Measurements from ENCODE around the gene TC2N.
"Not testable (repeated sequence)": the region's sequence is repeated elsewhere in the genome, so short reads cannot be mapped to it uniquely, and the experiment has no call there.

The TC2N gene

DNA sequence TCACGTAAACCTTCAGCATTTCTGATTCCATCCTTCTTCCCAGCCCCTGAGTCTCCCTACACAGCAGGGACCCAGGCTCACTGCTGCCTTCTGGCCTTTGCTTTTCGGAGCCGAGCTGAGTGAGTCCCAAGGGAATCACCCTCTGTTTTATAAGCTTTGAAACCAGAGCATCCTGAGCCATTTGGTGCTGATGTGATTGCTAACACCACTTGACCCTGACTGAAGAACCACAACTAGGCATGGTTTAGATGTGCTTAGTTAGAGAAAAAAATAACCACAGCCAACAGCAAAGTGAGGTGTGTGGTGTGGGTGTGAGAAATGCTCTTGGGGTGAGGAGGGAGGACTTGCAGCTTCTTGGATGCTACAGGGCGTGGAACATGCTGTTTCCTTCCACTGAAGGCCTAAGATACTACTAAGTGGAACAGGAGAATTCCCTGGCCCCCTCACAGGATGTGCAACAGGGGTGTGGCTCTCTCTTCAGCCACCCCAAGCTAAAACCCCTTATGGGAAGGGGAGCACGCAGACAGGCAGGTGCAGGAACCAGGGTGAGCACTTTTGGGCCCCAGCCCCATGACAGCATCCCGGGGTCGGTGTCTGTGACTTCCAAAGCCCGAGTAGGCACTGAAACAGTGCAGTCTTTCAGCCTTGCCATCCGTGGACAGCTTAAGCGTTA lies at the start of gene TC2N:
TC2N (minus strand) TSS at position 221 of the 673 bp plus-strand sequence. CDS start 53,767 bp downstream, outside the sequence.
- peak within 1 kb of the TSS; percentile 89 for H3K4me3 Mint-ChIP-seq
- peaks cover 86% of the 10 kb centered on the region for H3K4me1 Mint-ChIP-seq
- ATAC-seq (peak; percentile 87), DNase-seq (ENCODE audit: low spot score in 2 of 2) (peak; percentile 34 to 78)
- H3K36me3 Mint-ChIP-seq, result peaks cover 14% of the 10 kb centered on the region
- H3K9me3 Mint-ChIP-seq, result no peaks in the 10 kb centered on the region
- peak within 1 kb of the TSS; percentile 93 for H3K27ac Mint-ChIP-seq

DNA sequence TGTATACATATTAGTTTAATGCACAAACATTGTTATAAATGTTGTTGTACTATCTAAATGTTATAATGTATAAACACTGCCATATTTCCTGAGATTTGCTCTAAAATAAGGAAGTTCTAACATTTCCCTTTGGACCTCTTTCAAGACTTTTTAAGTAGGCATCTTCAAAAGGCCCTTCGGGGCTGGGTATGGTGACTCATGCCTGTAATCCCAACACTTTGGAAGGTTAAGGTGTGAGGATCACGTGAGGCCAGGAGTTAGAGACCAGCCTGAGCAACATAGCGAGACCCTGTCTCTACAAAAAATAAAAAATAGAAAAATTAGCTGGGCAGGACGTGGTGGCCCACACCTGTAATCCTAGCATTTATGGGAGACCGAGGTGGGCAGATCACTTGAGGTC lies 44.7 kb upstream of the TC2N start:
- Mint-ChIP-seq H3K4me1 (peaks cover 33% of the 10 kb centered on the region), H3K9me3 (no peaks in the 10 kb centered on the region), H3K36me3 (no peaks in the 10 kb centered on the region), H3K4me3 (no peak overlapping the region), H3K27ac (peak overlapping the region; percentile 85)
- no peak for ATAC-seq
- no peak for DNase-seq (ENCODE audit: low spot score in 2 of 2)

DNA sequence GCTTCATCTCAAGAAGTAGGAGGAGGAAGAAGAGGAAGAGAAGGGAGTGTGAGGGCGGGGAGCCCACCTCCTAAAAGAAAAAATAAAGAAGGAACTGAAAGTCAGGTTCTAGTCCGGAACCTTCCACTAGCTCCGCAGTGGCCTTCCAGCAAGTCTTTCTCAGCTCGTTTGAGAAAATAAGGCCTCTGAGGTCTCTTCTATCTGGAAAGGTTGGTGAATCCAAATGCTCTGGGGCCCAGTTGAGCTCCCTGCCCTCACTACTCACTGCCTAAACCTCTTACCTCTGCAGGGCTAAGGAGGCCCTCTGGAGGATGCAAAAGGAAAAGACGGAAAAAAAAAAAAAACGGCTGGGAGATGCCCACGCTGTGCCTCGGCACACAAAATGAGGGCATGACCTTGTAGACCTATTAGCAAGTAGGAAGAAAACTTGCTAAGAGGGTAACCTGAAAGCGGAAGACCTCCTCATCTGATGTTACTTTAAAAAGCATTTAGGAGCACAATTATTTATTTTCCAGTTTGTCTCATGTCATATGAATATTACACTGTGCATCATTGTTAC lies 44.2 kb upstream of the TC2N start:
- H3K36me3 Mint-ChIP-seq, result no peaks in the 10 kb centered on the region
- no peaks in the 10 kb centered on the region for H3K9me3 Mint-ChIP-seq
- peak overlapping the region; percentile 85 for H3K27ac Mint-ChIP-seq
- peak; percentile 96 for ATAC-seq
- DNase-seq (ENCODE audit: low spot score in 2 of 2), result peak in 1 of 2 donors; percentile 55
- no peak overlapping the region for H3K4me3 Mint-ChIP-seq
- peaks cover 33% of the 10 kb centered on the region for H3K4me1 Mint-ChIP-seq

DNA sequence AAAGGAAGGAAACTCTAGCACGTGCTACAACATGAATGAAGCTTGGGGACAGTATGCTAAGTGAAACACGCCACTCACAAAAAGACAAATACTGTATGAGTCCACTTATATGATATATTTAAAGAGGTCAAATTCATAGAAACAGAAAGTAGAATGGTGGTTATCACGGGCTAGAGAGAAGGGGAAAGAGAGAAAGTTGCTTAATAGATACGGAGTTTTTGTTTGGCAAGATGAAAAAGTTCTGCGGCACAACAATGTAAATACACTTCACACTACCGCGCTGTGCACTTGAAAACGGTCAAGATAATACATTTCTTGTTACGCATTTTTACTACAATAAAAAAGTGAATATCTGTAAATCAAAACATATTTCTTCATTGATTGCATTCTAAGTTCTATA lies 42.9 kb upstream of the TC2N start:
- H3K9me3 Mint-ChIP-seq, result no peaks in the 10 kb centered on the region
- H3K36me3 Mint-ChIP-seq, result no peaks in the 10 kb centered on the region
- H3K4me3 Mint-ChIP-seq, result no peak overlapping the region
- DNase-seq (ENCODE audit: low spot score in 2 of 2) (no peak), ATAC-seq (no peak)
- H3K4me1 Mint-ChIP-seq, result peaks cover 33% of the 10 kb centered on the region
- no peak overlapping the region for H3K27ac Mint-ChIP-seq

DNA sequence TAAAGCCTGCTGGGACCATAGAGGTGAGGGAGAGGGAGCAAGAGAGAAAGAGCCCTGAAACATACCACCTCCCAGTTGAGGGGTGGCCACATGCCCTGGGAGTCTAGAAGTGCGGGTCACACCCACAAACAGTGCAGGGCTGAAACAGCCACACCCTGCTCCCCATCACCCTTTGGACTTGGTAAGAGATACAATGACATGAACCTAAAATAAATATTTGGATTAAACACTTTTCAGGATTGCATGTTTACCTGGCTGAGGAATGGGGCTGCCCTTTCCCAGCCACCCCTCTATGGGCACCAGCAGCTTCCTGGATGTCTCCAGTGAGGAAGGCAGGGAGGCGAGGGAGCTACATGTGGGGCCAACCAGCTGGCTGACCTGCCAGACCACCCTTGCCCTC lies 39.0 kb upstream of the TC2N start:
- H3K36me3 Mint-ChIP-seq, result no peaks in the 10 kb centered on the region

DNA sequence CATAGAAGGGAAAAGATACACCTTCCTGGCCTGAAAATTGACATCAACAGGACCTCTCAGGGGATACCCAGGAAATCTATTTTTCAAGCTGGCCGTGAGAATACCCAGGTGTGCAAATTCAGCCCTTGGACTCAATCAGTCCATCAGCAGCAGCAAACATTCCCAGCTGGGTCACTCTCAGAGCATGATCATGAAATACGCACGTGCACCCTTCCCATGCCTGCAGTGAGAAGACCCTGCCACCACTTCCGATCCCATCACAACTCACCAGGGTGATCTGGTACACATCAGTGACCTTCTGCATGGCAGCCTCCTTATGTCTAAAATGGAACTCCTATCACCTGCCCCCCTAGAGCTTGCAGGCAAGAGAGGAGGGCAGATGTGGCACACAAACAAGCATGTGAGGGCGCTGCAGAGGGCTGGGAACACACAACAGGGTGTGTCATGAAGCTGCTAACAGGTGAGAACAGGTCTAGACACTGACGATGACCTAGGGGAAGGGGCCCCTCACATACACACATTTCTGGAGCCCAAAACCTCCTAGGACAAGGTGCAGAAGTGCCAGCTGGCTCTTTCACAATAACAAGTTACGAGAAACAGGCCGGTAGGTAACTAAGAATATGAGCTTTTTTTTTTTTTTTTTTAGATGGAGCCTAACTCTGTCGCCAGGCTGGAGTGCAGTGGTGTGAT lies 37.8 kb upstream of the TC2N start:
- H3K36me3 Mint-ChIP-seq, result no peaks in the 10 kb centered on the region
- H3K4me1 Mint-ChIP-seq, result peaks cover 17% of the 10 kb centered on the region

More for the DNA sequence above, 39.0 kb upstream of the TC2N start:
- Mint-ChIP-seq H3K4me3 (no peak overlapping the region), H3K4me1 (peaks cover 28% of the 10 kb centered on the region), H3K9me3 (no peaks in the 10 kb centered on the region), H3K27ac (no peak overlapping the region)
- ATAC-seq (no peak), DNase-seq (ENCODE audit: low spot score in 2 of 2) (no peak)

DNA sequence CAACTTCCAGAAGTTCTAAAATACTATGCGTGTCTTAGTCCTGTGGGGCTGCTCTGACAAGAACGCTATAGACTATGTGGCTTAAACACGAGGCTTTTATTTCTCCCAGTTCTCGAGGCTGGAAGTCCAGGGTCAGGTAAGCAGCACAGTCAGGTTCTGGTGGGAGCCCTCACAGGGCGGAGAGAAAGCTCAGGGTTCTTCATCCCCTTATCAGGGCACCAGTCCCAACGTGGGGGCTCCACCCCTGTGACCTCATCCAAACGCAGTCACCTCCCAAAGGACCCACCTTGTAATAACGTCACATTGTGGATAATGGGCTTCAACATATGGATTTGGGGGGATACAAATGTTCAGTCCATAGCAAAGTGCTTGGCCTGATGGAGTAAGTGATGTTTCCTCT lies 37.1 kb upstream of the TC2N start:
- Mint-ChIP-seq H3K4me3 (no peak overlapping the region), H3K36me3 (no peaks in the 10 kb centered on the region), H3K9me3 (no peaks in the 10 kb centered on the region), H3K27ac (no peak overlapping the region), H3K4me1 (peaks cover 14% of the 10 kb centered on the region)
- DNase-seq (ENCODE audit: low spot score in 2 of 2), result no peak
- ATAC-seq, result no peak

More for the DNA sequence above, 37.8 kb upstream of the TC2N start:
- Mint-ChIP-seq H3K9me3 (no peaks in the 10 kb centered on the region), H3K27ac (no peak overlapping the region), H3K4me3 (no peak overlapping the region)
- DNase-seq (ENCODE audit: low spot score in 2 of 2), result no peak
- no peak for ATAC-seq

DNA sequence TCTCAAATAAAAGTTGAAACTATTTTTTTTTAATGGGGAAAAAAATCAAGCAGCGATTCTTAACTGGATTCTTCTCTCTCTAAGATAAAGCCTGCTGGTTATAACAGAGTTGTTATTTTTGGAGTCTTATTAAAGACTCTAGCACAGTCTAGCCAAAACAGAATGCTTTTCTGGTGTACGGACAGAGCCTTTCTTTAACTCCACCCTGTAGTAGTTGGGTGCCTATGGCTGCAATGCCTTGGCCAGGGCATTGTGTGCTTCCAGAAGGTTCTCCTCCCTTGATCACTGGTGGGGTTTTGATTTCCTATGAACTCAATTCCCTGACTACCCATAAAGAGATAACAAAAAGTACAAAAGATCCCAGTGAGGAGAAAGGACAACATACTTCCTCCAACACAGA lies 35.7 kb upstream of the TC2N start:
- H3K4me1 Mint-ChIP-seq, result peaks cover 10% of the 10 kb centered on the region
- H3K4me3 Mint-ChIP-seq, result no peak overlapping the region
- H3K9me3 Mint-ChIP-seq, result no peaks in the 10 kb centered on the region
- DNase-seq (ENCODE audit: low spot score in 2 of 2) (no peak), ATAC-seq (no peak)
- H3K27ac Mint-ChIP-seq, result no peak overlapping the region
- no peaks in the 10 kb centered on the region for H3K36me3 Mint-ChIP-seq

DNA sequence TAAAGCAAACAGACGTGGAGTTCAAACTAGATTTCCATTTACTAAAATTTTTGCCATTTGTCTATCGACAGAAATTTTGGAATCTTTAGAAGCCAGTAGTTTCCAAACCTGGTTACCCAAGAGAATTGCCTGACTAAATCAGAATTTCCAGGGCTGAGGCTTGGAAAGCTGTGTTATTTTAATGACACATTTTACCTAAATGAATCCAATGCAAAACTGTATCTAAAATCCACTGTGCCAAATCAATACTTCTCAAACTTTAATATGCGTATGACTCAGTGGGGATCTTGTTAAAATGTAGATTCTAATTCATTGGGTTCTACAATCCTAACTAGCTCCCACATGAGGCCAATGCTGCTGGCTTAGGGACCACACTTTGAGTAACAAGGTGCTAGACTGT lies 35.0 kb upstream of the TC2N start:
- no peaks in the 10 kb centered on the region for H3K9me3 Mint-ChIP-seq
- no peak for DNase-seq (ENCODE audit: low spot score in 2 of 2)
- ATAC-seq, result no peak
- peaks cover 4% of the 10 kb centered on the region for H3K4me1 Mint-ChIP-seq
- no peaks in the 10 kb centered on the region for H3K36me3 Mint-ChIP-seq
- H3K27ac Mint-ChIP-seq, result no peak overlapping the region
- H3K4me3 Mint-ChIP-seq, result no peak overlapping the region

DNA sequence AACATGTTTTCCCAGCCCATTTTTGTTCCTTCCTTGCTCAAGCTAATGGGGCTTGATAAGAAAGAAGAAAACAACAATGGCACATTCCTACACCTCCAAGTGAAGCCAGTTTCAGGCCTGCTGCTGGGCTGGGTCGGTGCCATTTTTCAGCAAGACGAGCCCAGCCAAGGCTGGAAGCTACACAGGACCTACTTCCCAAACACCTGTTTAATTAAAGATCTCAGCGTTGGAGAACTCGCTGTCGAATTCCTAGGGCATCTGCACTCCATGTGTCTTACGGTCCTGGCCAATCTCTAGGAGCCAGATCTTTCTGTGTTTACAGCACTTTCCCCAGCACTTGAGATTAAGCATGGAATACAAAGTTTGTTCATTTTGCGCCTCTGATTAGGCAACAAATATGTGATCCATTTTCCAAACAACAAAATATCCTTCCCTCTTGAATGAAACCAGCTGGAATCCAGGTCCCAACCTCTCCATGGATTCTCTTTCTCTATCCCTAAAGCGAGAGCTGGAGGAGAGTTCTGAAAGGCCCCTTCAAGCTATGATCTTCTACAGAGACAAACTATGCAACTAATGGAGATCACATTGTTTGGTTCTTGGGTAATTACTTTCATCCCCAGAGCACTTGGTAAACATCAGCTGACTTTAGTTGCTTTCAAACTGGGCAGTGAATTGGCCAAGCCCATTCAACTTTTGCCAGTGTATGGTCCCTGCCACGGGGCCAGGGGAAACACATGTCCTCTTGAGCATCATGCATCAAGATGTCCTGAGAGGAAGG lies 34.3 kb upstream of the TC2N start:
- no peak overlapping the region for H3K4me3 Mint-ChIP-seq
- DNase-seq (ENCODE audit: low spot score in 2 of 2), result no peak
- H3K4me1 Mint-ChIP-seq, result peaks cover 7% of the 10 kb centered on the region
- no peaks in the 10 kb centered on the region for H3K9me3 Mint-ChIP-seq
- H3K36me3 Mint-ChIP-seq, result no peaks in the 10 kb centered on the region
- H3K27ac Mint-ChIP-seq, result no peak overlapping the region
- no peak for ATAC-seq

DNA sequence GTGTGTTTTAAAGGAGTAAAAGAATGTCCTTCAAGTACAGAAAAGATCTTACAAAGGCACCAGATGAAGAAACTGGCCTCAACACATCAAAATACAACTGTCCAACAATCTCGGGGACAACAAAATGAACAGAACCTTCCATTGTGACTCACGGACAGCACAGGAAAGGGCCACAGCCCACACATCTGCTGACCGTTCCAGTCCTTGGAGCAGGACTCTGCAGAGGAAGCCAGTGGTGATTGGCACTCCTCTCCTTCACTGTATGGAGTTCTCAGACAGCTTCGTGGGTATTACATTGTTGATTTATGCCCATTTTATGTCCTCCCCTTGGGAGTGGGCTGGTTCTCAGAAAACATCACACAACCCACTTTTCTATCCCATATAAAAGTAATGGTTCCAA lies 32.5 kb upstream of the TC2N start:
- H3K9me3 Mint-ChIP-seq, result no peaks in the 10 kb centered on the region
- no peak for DNase-seq (ENCODE audit: low spot score in 2 of 2)
- H3K4me3 Mint-ChIP-seq, result no peak overlapping the region
- no peak overlapping the region for H3K27ac Mint-ChIP-seq
- peaks cover 7% of the 10 kb centered on the region for H3K4me1 Mint-ChIP-seq
- H3K36me3 Mint-ChIP-seq, result no peaks in the 10 kb centered on the region
- ATAC-seq, result no peak

DNA sequence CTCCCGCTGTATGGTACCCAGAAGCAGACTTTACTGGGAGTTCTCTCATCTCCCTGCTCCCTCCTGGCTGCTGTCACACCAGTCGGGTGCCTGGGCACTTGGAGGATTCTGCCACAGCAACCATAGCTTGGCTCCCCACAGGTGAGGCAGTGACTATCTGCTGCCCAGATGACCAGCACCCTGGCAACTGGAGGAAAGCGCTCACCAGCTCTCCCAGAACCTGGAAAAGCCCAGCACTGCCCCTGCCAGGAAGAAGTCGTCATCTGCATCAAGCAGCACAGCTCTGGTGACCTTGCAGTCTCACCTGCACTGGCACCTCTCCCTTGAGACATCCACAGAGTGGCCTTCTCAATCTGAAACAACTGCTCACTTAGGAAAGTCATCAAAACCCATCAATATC lies 31.9 kb upstream of the TC2N start:
- ATAC-seq, result no peak
- Mint-ChIP-seq H3K9me3 (no peaks in the 10 kb centered on the region), H3K4me3 (no peak overlapping the region), H3K36me3 (no peaks in the 10 kb centered on the region), H3K27ac (no peak overlapping the region), H3K4me1 (peaks cover 7% of the 10 kb centered on the region)
- DNase-seq (ENCODE audit: low spot score in 2 of 2), result no peak

DNA sequence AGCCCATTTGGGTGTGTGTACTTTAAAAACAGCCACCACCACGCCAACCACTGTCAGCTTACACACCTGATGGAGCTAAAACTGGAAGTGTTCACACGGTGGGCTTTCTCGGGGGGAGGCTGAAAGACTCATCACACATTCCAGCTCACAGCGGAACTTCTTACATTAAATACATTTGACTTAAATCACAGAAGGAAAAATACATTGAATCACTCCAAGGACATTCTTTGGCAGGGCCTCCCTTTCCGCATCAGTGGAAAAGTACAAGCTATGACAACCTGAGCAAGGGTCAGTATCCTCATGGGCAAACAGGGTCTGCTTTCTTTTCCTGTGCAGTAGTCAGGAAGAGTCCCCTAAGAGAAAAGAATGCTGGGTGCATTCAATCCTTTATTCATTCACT lies 31.0 kb upstream of the TC2N start:
- Mint-ChIP-seq H3K9me3 (no peaks in the 10 kb centered on the region), H3K27ac (no peak overlapping the region), H3K4me1 (peaks cover 14% of the 10 kb centered on the region), H3K4me3 (no peak overlapping the region), H3K36me3 (no peaks in the 10 kb centered on the region)
- DNase-seq (ENCODE audit: low spot score in 2 of 2), result no peak
- ATAC-seq, result no peak

DNA sequence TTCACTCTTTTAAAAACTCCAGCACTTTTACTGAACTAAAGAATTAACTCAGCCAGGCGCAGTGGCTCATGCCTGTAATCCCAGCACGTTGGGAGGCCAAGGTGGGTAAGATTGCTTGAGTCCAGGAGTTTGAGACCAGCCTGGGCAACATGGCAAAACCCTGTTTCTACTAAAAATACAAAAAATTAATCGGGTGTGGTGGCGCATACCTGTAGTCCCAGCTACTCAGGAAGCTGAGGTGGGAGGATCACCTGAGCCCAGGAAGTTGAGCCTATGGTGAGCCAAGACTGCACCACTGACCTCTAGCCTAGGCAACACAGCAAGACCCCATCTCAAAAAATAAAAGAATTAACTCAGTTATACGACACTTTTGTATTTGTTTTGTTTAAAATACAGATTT lies 30.4 kb upstream of the TC2N start:
- not testable (repeated sequence) for H3K36me3 Mint-ChIP-seq, H3K27ac Mint-ChIP-seq

DNA sequence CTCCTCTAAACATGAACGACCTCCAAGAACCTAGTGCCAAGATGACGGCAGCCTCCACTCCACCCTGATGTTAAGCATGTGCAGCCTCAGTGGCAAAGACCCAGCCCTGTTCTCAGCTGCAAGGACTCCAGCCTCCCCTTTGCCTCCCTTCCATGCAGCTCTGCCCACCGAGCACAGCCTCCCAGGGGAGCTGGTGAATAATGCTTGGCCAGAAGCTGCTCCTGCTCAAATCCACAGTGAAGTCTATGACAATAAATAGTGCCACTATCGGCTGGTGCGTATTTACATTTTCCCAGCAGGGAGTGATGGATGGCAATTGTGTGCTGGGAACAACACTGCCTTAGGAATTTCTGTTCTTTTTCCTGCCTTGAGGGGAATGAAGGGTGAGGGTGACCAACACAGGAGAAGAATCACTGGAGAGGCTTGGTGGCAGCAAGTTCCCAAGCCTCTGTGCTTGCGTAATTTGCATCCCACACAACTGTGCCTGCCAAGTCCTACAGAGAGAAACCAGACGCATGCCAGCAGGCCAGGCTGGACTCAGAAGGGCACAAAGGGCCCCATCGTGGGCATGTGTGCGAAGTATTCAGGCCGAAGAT lies 29.9 kb upstream of the TC2N start:
- Mint-ChIP-seq H3K36me3 (no peaks in the 10 kb centered on the region), H3K27ac (peak overlapping the region; percentile 37), H3K9me3 (no peaks in the 10 kb centered on the region), H3K4me1 (peaks cover 26% of the 10 kb centered on the region), H3K4me3 (no peak overlapping the region)
- DNase-seq (ENCODE audit: low spot score in 2 of 2) (no peak), ATAC-seq (no peak)

More for the DNA sequence above, 30.4 kb upstream of the TC2N start:
- not testable (repeated sequence) for DNase-seq (ENCODE audit: low spot score in 2 of 2); ATAC-seq; H3K4me3 Mint-ChIP-seq; H3K9me3 Mint-ChIP-seq
- H3K4me1 Mint-ChIP-seq, result peaks cover 21% of the 10 kb centered on the region

Measured in stimulated activated effector memory CD8-positive, alpha-beta T cell treated with anti-CD3 and anti-CD28 coated beads, Interleukin-12 subunit alpha, Interleukin-12 subunit beta, amount 100 ng/mL, for 72 hours (primary cell).